Colonic mucosa (tissue), 4 donors: ENCODE measurements around the gene KRTAP4-8. TPM values are rescaled to one million over a fixed set of nuclear protein-coding genes. Genes with fewer than 3 reads are reported as not detected.
"Not testable (repeated sequence)": the region's sequence is repeated elsewhere in the genome, so short reads cannot be mapped to it uniquely, and the experiment has no call there.

ENCODE experiments used
- DNase-seq: peaks from one replicate; pipeline ENCODE4 v3.0.0-alpha.2; 2020
- H3K27ac ChIP-seq: fragments of 200-600 bp; one replicate; pipeline ENCODE4 v1.8.0; 2021
- H3K27me3 ChIP-seq: fragments of 200-600 bp; one replicate; pipeline ENCODE4 v1.8.0; 2021
- H3K36me3 ChIP-seq: fragments of 200-600 bp; one replicate; pipeline ENCODE4 v1.8.0; 2021
- H3K4me1 ChIP-seq: fragments of 200-600 bp; one replicate; pipeline ENCODE4 v1.8.0; 2021; ENCODE audit warnings: mild to moderate bottlenecking
- H3K4me3 ChIP-seq: fragments of 200-600 bp; one replicate; pipeline ENCODE4 v1.8.0; 2021
- H3K9ac ChIP-seq, 2 donors: one replicate each; pipeline ENCODE4 v1.7.0; 2013; ENCODE audit warnings: control low read depth in 2 of 2, low read depth in 2 of 2, low read length in 2 of 2
- H3K9me3 ChIP-seq: fragments of 200-600 bp; one replicate; pipeline ENCODE4 v1.8.0; 2021
- intact Hi-C: fragments of 100-400 bp; cut with DNase I; formaldehyde crosslinking; loops from one replicate; pipeline ENCODE4 v1.14.1; 2022
- total RNA-seq, 2 donors: library from RNA; stranded (reverse); fragmentation: NEBNext Ultra II Directional in 1 of 2; extraction: Animal tissue kit (Norgen Biotek cat#: 25700) in 1 of 2; gene quantifications; one replicate each; pipeline ENCODE4 v1.2.1, GENCODE V29; 2021
- TF ChIP-seq, protein P1 (sequence below): fragments of 200-600 bp; IDR thresholded peaks from one replicate; pipeline ENCODE4 v1.8.0; 2022; ENCODE audit warnings: antibody characterized with exemption, mild to moderate bottlenecking
- donor health status: healthy.
- donor health status: DM: no; HTN: no; CAD: no.
- donor health status: DM: no; HTN: no; CAD: no.

Gene KRTAP4-8
- total RNA-seq, 2 donors from 2014 or later, result not detected

DNA sequence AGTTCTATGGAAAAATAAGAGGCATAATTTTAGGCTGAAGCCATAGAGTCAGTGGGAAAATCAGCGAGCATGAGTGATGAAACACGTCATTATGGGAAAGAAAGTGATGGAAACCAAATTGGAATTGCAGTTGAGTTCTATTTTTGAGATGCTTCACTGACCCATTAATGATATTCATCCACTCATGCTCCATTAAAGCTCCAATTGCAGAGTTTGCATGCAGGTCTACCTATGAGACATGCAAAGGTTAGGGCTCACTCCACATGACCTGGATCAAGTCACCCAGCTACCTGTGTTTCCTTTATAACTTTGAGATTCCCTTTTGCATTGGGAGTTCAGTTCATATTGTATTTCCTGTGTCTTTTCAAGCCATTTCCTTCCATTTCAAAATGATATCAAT, 24.3 kb downstream of the KRTAP4-8 start:
- TF ChIP-seq, protein P1, sequence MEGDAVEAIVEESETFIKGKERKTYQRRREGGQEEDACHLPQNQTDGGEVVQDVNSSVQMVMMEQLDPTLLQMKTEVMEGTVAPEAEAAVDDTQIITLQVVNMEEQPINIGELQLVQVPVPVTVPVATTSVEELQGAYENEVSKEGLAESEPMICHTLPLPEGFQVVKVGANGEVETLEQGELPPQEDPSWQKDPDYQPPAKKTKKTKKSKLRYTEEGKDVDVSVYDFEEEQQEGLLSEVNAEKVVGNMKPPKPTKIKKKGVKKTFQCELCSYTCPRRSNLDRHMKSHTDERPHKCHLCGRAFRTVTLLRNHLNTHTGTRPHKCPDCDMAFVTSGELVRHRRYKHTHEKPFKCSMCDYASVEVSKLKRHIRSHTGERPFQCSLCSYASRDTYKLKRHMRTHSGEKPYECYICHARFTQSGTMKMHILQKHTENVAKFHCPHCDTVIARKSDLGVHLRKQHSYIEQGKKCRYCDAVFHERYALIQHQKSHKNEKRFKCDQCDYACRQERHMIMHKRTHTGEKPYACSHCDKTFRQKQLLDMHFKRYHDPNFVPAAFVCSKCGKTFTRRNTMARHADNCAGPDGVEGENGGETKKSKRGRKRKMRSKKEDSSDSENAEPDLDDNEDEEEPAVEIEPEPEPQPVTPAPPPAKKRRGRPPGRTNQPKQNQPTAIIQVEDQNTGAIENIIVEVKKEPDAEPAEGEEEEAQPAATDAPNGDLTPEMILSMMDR, result no peak
- H3K27ac ChIP-seq, result no peak overlapping the region
- H3K9ac ChIP-seq, result no peak overlapping the region
- H3K36me3 ChIP-seq, result no peaks in the 10 kb centered on the region
- no peak overlapping the region for H3K4me3 ChIP-seq
- no peaks in the 10 kb centered on the region for H3K4me1 ChIP-seq
- DNase-seq, result no peak
- no peaks in the 10 kb centered on the region for H3K27me3 ChIP-seq
- no peaks in the 10 kb centered on the region for H3K9me3 ChIP-seq
- intact Hi-C loops, result no loop called here

DNA sequence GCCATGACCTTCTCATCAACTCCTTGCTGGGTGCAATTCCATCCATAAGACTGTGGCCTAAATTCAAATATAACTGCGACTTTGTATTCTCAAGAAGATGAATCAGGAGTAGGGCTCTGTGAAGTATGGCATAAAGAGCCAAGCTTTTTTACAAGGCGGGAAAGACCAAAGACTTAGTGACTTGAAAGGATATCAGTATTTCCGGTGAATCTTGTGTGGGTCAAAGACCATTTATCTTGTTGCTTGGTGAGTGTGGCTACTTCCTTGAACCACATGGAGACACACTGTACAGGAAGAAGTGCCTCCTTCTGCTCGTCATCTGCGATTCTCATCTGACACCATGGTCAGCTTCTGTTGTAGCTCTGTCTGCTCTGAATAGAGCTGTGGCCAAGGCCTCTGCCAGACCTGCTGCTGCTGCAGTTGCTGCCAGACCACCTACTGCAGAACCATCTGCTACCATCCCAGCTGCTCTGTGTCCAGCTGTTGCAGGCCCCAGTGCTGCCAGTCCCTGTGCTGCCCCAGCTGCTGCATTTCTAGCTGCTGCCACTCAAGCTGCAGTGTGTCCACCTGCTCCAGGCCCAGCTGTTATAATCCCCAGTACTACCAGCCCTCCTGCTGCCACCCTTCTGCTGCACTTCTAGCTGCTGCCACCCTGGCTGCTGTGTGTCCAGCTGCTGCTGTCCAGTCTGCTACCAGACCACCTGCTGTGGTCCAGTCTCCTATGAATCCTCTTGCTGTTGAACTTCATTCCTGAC, 26.2 kb downstream of the KRTAP4-8 start:
- TF ChIP-seq, protein P1, result no peak
- intact Hi-C loops, result no loop called here
- no peaks in the 10 kb centered on the region for H3K27me3 ChIP-seq
- no peaks in the 10 kb centered on the region for H3K36me3 ChIP-seq
- DNase-seq, result no peak
- H3K9ac ChIP-seq, result no peak overlapping the region
- H3K4me1 ChIP-seq, result no peaks in the 10 kb centered on the region
- H3K9me3 ChIP-seq, result no peaks in the 10 kb centered on the region
- H3K4me3 ChIP-seq, result no peak overlapping the region
- no peak overlapping the region for H3K27ac ChIP-seq

DNA sequence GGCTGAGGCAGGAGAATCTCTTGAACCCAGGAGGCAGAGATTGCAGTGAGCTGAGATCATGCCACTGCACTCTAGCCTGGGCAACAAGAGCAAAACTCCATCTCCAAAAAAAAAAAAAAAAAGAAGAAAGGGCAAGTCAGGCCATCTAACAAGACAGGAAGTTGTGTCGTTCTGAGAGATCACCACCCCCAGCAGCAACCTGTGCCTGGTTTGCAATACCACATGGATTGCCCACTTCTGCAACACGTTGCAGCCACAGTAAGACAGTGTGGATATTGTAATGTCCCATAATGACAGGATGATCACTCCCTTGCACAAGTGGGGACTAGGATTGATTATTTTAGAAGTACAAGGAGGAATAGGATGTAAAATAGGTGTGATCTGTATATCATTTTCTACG, 28.9 kb downstream of the KRTAP4-8 start:
- no peak overlapping the region for H3K4me3 ChIP-seq
- no peaks in the 10 kb centered on the region for H3K9me3 ChIP-seq
- H3K9ac ChIP-seq, result no peak overlapping the region
- no peak overlapping the region for H3K27ac ChIP-seq
- no peak for DNase-seq
- no peaks in the 10 kb centered on the region for H3K4me1 ChIP-seq
- no peaks in the 10 kb centered on the region for H3K27me3 ChIP-seq
- TF ChIP-seq, protein P1, result no peak
- intact Hi-C loops, result no loop called here
- H3K36me3 ChIP-seq, result no peaks in the 10 kb centered on the region

DNA sequence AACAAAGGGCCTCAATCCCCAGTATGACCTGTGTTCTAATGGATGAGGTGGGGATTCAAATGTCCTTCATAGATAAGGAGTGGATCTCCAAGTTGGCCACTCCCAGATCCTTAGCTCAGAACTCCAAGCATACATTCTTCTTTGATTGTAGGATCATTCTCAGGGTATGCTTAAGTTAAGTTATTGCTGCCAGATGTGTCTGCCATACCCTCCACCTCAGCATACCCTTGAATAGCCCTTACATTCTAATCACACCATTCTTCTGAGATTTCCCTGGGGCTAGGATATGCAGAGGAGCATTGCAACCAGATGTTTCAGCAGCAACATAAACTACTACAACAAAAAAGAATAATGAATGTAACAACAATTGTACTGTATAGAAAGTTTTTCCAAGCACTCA, 30.7 kb downstream of the KRTAP4-8 start:
- TF ChIP-seq, protein P1, result no peak
- Histone ChIP-seq H3K27me3 (no peaks in the 10 kb centered on the region), H3K4me1 (no peaks in the 10 kb centered on the region), H3K9me3 (no peaks in the 10 kb centered on the region), H3K27ac (no peak overlapping the region), H3K36me3 (no peaks in the 10 kb centered on the region), H3K4me3 (no peak overlapping the region), H3K9ac (no peak overlapping the region)
- DNase-seq, result no peak
- intact Hi-C loops, result no loop called here

DNA sequence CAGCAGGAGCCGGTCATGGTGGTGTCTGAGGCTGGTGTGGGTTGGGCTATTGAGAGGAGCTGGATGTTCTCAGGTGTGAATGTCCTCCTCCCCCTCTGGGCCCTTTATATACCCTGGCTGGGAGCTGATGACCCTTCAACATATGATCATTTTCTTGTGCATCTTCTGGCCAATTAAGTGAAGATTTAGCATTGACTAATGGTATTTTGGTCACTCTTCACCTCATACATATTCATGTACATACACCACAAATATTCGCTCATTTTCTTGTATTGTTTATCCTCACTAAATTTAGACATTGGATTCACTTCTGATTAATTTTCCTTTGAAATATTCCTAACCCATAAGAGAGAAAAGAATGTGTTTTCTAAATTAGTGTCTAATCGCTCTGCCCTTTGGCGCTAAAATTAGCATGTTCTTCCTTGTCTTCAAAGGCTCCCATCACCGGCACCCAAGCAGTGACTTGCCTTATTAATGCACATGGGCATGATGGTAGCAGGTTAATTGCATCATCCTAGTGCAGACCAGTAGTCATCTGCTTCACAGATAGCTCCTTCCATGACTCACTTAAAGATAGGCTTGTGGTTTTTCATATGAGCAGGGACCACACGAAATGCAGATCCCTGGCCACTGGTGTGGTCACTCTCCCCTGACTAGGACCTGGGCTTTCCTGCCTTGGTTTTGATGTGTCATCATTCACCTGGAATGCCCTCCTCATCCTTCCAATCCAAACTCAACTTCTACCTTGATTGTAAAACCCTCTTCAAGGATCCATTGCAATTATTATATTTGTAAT, 31.9 kb downstream of the KRTAP4-8 start, which contains the start of gene KRTAP2-4:
KRTAP2-4 (minus strand) TSS at position 51 of the 796 bp plus-strand sequence; CDS start at position 17, 34 bp downstream.
- Histone ChIP-seq H3K9ac (no peak within 1 kb of the TSS), H3K27me3 (no peaks in the 10 kb centered on the region), H3K9me3 (no peaks in the 10 kb centered on the region), H3K4me1 (no peaks in the 10 kb centered on the region), H3K27ac (no peak within 1 kb of the TSS), H3K36me3 (no peaks in the 10 kb centered on the region), H3K4me3 (no peak within 1 kb of the TSS)
- no peak for DNase-seq
- intact Hi-C loops, result no loop called here
- TF ChIP-seq, protein P1, result no peak

DNA sequence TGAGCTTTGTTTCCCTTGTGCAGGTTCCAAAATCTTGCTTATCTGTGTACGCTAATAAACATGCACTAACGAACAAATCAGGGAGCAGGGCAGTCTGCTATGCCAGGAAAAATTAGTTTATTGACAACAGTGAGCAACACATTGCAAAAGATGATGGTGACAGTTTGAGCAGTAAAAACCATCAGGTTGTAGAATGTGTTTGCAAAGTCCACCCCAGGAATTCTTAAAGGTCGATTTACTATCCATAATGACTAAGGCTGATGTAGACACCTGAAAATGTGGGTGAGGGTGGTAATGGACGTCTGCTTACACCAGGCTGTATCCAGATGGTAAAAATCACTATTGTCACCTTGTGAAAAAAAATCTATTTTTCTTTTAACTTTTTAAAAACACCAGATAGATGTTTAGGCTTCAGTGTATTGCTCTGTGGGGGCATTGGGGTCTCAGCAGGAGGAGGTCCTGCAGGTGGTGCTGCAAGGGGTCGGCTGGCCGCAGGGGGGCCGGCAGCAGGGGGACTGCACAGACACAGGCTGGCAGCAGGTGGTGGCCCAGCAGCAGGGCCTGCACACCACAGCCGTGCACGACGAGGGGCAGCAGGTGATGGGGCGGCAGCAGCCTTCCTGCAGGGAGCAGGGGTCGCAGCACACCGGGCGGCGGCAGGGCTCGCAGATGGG, 32.8 kb downstream of the KRTAP4-8 start:
- H3K9me3 ChIP-seq, H3K9ac ChIP-seq, H3K27me3 ChIP-seq, H3K4me3 ChIP-seq, H3K36me3 ChIP-seq, intact Hi-C loops, H3K27ac ChIP-seq, DNase-seq, H3K4me1 ChIP-seq: not testable (repeated sequence)
